MM.1S (cell line): ENCODE measurements around the gene FAM174C.

ENCODE experiments used
- DNase-seq: peaks from one replicate; pipeline ENCODE4 v3.0.0-alpha.2; 2015
- H2AFZ ChIP-seq: fragments of 300-600 bp; sonication (generic); 2 replicates; pipeline ENCODE4 v1.6.0; 2016; ENCODE audit warnings: antibody characterized with exemption, low read length
- H3F3A ChIP-seq: fragments of 300-600 bp; sonication (generic); 2 replicates; pipeline ENCODE4 v1.6.1; 2016; ENCODE audit warnings: mild to moderate bottlenecking, antibody characterized with exemption, low read length, moderate library complexity, mixed read lengths; ENCODE audit not compliant: insufficient read depth
- H3K27ac ChIP-seq: fragments of 300-600 bp; sonication (generic); 2 replicates; pipeline ENCODE4 v1.5.1; 2016; ENCODE audit warnings: mild to moderate bottlenecking, low read length
- H3K27me3 ChIP-seq: fragments of 300-600 bp; sonication (generic); replicated peaks from 2 replicates; pipeline ENCODE4 v1.6.0; 2016; ENCODE audit warnings: low read length; ENCODE audit not compliant: insufficient read depth
- H3K36me3 ChIP-seq: fragments of 300-600 bp; sonication (generic); replicated peaks from 2 replicates; pipeline ENCODE4 v1.6.1; 2016; ENCODE audit warnings: mild to moderate bottlenecking, low read length, mixed read lengths; ENCODE audit not compliant: insufficient read depth
- H3K4me1 ChIP-seq: fragments of 300-600 bp; sonication (generic); 2 replicates; pipeline ENCODE4 v1.6.1; 2016; ENCODE audit warnings: low read length, mixed read lengths
- H3K4me2 ChIP-seq: fragments of 300-600 bp; sonication (generic); 2 replicates; pipeline ENCODE4 v1.6.0; 2016; ENCODE audit warnings: low read depth, low read length
- H3K4me3 ChIP-seq: fragments of 300-600 bp; sonication (generic); 2 replicates; pipeline ENCODE4 v1.5.1; 2016; ENCODE audit warnings: low read length, mixed read lengths
- H3K79me2 ChIP-seq: fragments of 300-600 bp; sonication (generic); 2 replicates; pipeline ENCODE4 v1.6.1; 2016; ENCODE audit warnings: mixed run types, low read length, mixed read lengths
- H3K9ac ChIP-seq: fragments of 300-600 bp; sonication (generic); 2 replicates; pipeline ENCODE4 v1.6.1; 2016; ENCODE audit warnings: low read length, mixed read lengths
- H3K9me2 ChIP-seq: fragments of 300-600 bp; sonication (generic); replicated peaks from 2 replicates; pipeline ENCODE4 v1.6.1; 2016; ENCODE audit warnings: mild to moderate bottlenecking, low read length, mixed read lengths; ENCODE audit not compliant: insufficient read depth
- H3K9me3 ChIP-seq: fragments of 300-600 bp; sonication (generic); replicated peaks from 2 replicates; pipeline ENCODE4 v1.6.1; 2016; ENCODE audit warnings: mild to moderate bottlenecking, low read length, mixed read lengths; ENCODE audit not compliant: insufficient read depth
- H4K20me1 ChIP-seq: fragments of 300-600 bp; sonication (generic); 2 replicates; pipeline ENCODE4 v1.6.1; 2016; ENCODE audit warnings: mild to moderate bottlenecking, low read length, moderate library complexity, mixed read lengths; ENCODE audit not compliant: insufficient read depth
- CTCF ChIP-seq: fragments of 300-600 bp; sonication (generic); IDR thresholded peaks from 2 replicates; pipeline ENCODE4 v1.5.1; 2016; ENCODE audit warnings: antibody characterized with exemption, low read length, mixed read lengths
- EZH2 ChIP-seq: fragments of 300-600 bp; sonication (generic); optimal IDR thresholded peaks from 2 replicates; pipeline ENCODE3; 2017; ENCODE audit warnings: low read depth, mild to moderate bottlenecking, antibody characterized with exemption, low read length, mixed read lengths
- EZH2phosphoT487 ChIP-seq: fragments of 300-600 bp; sonication (generic); IDR thresholded peaks from 2 replicates; pipeline ENCODE4 v1.6.1; 2018; ENCODE audit warnings: antibody characterized with exemption, low read length

Gene FAM174C

GRCh38 chr19:1232652-1233072 is 42.7 kb upstream of the FAM174C start:
- Histone ChIP-seq H3K79me2 (no peaks in the 10 kb centered on the region), H3K9me2 (no peaks in the 10 kb centered on the region), H3K27ac (no peak overlapping the region), H3K4me3 (no peak overlapping the region), H3K36me3 (no peaks in the 10 kb centered on the region), H3K4me1 (no peaks in the 10 kb centered on the region), H3K9me3 (no peaks in the 10 kb centered on the region), H3K4me2 (no peak overlapping the region), H3K27me3 (peaks cover 58% of the 10 kb centered on the region), H2AFZ (no peak overlapping the region), H4K20me1 (no peaks in the 10 kb centered on the region), H3K9ac (no peak overlapping the region), H3F3A (no peaks in the 10 kb centered on the region)
- TF ChIP-seq CTCF, result no peak
- TF ChIP-seq EZH2phosphoT487, result no peak
- TF ChIP-seq EZH2, result no peak
- no peak for DNase-seq

- H3K4me3 ChIP-seq, result no peak overlapping the region
- no peaks in the 10 kb centered on the region for H3F3A ChIP-seq
- H3K36me3 ChIP-seq, result no peaks in the 10 kb centered on the region
- no peaks in the 10 kb centered on the region for H3K9me3 ChIP-seq
- TF ChIP-seq EZH2, result no peak
- TF ChIP-seq CTCF, result no peak
- TF ChIP-seq EZH2phosphoT487, result no peak
- H2AFZ ChIP-seq, result no peak overlapping the region
- no peaks in the 10 kb centered on the region for H3K9me2 ChIP-seq
- peaks cover 60% of the 10 kb centered on the region for H3K27me3 ChIP-seq
- H3K27ac ChIP-seq, result no peak overlapping the region
- no peaks in the 10 kb centered on the region for H4K20me1 ChIP-seq
- H3K4me1 ChIP-seq, result no peaks in the 10 kb centered on the region
- H3K79me2 ChIP-seq, result no peaks in the 10 kb centered on the region
- DNase-seq, result no peak
- H3K9ac ChIP-seq, result no peak overlapping the region
- no peak overlapping the region for H3K4me2 ChIP-seq
These were observed 42.1 kb upstream of the FAM174C start for GRCh38 chr19:1233115-1233667.

- H3K79me2 ChIP-seq, result no peaks in the 10 kb centered on the region
- H3K4me2 ChIP-seq, result no peak overlapping the region
- no peaks in the 10 kb centered on the region for H3K9me3 ChIP-seq
- no peaks in the 10 kb centered on the region for H3K9me2 ChIP-seq
- H3K4me1 ChIP-seq, result no peaks in the 10 kb centered on the region
- no peak overlapping the region for H3K9ac ChIP-seq
- H3K27me3 ChIP-seq, result peaks cover 71% of the 10 kb centered on the region
- no peak overlapping the region for H2AFZ ChIP-seq
- no peak overlapping the region for H3K4me3 ChIP-seq
- peaks cover 7% of the 10 kb centered on the region for H3F3A ChIP-seq
- TF ChIP-seq EZH2, result no peak
- TF ChIP-seq CTCF, result no peak
- TF ChIP-seq EZH2phosphoT487, result no peak
- DNase-seq, result no peak
- no peaks in the 10 kb centered on the region for H4K20me1 ChIP-seq
- no peaks in the 10 kb centered on the region for H3K36me3 ChIP-seq
- no peak overlapping the region for H3K27ac ChIP-seq
These were observed 41.0 kb upstream of the FAM174C start for GRCh38 chr19:1234051-1234954.
